D721Med (cell line): ENCODE data around the gene OR6S1.

Experiments
- DNase-seq: peaks from one replicate; pipeline ENCODE4 v3.0.0; 2011; ENCODE audit warnings: low spot score; ENCODE audit not compliant: insufficient read length
- FAIRE-seq: peaks from 2 replicates; lab custom pipeline; 2011; peaks lifted over from hg19 to GRCh38; lab: Jason Lieb, UNC
- TF ChIP-seq, protein P1 (sequence below): IDR thresholded peaks from 2 replicates; pipeline ENCODE4 v1.5.1; 2012; ENCODE audit warnings: mild to moderate bottlenecking, control low read depth; ENCODE audit not compliant: insufficient read depth; ENCODE audit errors: missing control alignments

OR6S1 gene

DNA sequence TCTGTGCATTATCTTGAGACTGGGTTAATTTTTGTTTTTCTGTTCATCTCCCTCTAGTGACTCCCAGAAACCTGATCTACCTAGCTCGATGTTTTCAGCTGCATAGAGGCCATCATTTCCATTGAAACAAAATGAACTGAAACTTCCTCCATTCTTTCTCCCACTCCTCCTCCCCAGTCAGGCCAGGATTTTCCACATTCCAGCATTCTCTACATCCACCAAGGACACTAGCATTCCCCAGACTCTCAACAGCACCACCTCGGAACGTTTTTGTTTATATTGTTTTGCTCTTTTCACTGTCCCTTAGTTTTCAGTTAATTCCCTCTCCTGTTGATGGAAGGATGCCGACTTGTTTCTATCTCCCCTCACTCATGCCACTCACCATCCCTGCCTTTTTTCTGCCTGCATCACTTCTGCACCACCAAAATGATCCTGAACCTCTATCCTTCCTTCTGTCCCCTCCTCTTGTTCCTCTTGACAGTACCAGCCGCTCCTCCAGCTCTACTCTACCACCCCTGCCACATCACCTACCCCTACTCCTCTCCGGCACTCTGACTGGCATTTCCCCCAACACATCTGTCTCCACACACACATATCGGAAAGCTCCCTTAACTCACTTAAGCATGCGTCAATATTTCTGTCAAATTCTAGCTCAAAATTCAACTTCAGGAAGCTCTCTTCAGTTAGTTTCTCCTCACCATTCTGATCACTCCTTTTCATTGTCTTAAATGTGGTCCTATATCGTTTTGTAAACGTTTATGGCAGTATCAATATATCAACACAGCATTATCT lies 13.2 kb downstream of the OR6S1 start:
- TF ChIP-seq, protein P1, sequence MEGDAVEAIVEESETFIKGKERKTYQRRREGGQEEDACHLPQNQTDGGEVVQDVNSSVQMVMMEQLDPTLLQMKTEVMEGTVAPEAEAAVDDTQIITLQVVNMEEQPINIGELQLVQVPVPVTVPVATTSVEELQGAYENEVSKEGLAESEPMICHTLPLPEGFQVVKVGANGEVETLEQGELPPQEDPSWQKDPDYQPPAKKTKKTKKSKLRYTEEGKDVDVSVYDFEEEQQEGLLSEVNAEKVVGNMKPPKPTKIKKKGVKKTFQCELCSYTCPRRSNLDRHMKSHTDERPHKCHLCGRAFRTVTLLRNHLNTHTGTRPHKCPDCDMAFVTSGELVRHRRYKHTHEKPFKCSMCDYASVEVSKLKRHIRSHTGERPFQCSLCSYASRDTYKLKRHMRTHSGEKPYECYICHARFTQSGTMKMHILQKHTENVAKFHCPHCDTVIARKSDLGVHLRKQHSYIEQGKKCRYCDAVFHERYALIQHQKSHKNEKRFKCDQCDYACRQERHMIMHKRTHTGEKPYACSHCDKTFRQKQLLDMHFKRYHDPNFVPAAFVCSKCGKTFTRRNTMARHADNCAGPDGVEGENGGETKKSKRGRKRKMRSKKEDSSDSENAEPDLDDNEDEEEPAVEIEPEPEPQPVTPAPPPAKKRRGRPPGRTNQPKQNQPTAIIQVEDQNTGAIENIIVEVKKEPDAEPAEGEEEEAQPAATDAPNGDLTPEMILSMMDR, result no peak
- DNase-seq (no peak), FAIRE-seq (no peak)

GRCh38 chr14:20627346-20628027 lies 14.0 kb downstream of the OR6S1 start:
- FAIRE-seq (no peak), DNase-seq (no peak)
- TF ChIP-seq, protein P1, result no peak

DNA sequence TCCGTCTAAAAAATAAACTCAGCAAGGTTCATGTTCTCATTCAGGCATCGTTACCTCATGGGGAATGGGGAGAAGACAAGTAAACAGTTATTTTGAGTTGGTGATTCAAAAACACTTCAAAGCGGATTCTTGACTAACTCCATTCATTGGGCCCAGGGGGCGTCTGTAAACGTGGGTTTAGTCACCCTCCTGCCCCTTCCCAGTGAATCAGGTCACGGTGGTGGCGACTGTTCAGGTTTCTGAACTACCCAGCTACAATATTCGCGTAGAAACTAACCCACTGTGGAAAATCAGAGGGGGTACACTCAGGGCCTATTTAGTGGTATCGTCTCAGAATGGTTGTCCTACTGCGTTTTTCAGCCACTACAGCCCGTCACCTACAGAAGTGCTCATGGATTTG lies 15.2 kb downstream of the OR6S1 start:
- DNase-seq (no peak), FAIRE-seq (no peak)
- TF ChIP-seq, protein P1, result no peak

GRCh38 chr14:20624495-20625070 lies 16.9 kb downstream of the OR6S1 start:
- no peak for FAIRE-seq
- no peak for DNase-seq
- TF ChIP-seq, protein P1, result no peak

DNA sequence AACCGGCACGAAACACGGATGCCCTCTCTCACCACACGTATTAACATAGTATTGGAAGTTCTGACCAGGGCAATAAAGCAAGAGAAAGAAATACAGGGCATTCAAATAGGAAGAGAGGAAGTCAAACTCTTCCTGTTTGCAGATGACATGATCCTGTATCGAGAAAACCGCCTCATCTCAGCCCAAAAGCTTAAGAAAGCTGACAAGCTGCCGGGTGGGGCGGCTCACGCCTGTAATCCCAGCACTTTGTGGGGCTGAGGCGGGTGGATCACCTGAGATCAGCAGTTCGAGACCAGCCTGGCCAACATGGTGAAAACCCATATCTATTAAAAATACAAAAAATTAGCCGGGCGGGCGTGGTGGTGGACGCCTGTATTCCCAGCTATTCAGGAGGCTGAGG lies 17.7 kb downstream of the OR6S1 start:
- TF ChIP-seq, protein P1, result no peak
- FAIRE-seq (no peak), DNase-seq (no peak)

DNA sequence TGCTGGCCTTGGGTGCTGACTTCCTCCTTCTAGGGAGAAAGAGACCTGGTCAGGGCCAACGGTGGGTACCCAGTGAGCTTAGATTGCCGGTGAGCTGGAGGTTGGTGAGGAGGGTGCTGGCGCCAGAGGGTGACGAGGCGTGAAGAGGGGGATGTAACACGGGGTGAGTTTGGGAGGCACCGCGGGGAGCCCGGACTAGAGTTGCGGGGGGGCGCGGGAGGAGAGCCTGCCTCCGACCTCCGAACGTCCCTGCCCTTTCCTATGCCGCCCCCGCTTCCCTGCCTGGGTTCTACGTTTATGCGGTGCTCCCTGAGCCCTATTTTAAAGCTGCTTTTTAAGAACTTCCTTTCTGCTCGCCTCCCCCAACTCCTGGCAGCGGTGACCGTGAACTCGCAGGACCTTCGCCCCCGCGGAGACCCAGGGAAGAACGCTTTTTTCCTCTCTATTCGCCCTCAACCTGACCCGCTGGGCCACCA lies 18.6 kb downstream of the OR6S1 start:
- no peak for FAIRE-seq
- DNase-seq, result no peak
- TF ChIP-seq, protein P1, result no peak
